ENCODE data around the gene ABCA2. TPM values are rescaled to one million over a fixed set of nuclear protein-coding genes. Genes with fewer than 3 reads are reported as not detected.
A peak's percentile ranks its signal among the peaks of the same experiment; 100 is the strongest.

ABCA2 gene
- total RNA-seq, 1 donor from 2014 or later, result 2.7 TPM

DNA sequence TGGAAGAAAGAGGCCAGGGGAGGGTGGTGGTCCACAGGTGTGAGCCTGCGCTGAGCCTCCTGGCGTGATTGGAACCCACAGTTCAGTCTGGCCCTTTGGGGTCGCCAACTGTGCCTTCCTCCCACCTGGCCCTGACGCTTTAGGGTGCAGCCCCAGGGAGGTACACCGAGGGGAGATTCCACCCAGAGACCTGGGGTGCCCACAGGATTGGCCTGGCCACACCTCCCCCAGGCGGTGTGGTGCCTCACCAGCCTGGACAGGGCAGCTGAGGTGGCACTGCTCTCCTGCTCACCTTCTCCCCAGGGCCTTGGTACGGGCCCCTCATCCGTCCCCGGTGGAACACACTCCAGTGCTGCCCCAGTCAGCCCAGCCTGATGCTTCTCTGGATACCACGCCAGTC, 30.7 kb downstream of the ABCA2 start:
- H3K9ac ChIP-seq, result no peak overlapping the region

DNA sequence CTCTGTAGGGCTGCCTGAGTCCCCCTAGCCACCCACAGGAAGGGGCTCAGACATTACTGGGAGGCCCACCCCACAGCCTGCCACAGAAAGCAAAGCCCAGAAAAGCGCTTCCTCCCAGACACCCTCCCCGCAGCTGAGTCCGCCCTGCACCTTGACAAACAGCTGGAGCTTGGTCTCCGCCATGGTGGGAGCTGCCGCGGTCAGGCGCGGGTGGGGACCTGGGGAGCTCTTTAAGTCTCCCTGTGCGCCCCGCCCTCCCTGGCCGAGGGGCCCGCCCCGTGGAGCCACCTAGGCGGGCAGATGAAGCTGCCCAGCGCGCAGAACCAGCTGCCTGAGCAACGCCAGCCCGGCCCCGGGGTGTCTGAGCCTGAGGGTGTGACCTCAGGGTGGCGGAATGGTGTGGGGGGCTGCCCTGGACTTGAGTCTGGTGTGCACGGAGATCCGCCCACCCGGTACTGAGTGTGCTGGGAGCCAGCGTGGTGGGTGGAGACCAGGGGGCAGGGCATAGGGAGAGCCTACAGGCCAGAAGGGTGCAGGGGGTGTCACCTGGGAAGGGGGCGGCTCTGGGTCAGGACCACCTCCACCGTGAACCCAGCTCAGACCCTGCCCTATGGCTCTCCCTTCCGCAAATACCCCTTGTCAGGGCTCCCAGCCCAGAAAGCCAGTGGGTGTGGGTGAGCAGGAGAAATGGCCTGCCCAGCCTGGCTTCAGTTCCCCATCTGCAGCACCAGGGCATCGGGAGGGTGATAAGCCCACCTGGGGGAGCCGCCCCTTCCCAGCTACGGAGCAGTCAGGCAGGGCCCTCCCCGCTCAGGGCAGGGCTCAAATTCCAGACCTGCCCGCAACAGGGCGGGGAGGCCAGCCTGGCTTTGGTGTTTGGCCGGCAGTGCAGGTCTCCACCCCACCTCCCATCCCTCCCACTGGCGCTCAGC, 31.4 kb downstream of the ABCA2 start, which contains the start of gene CLIC3:
Gene CLIC3, minus strand, starts transcription at position 208 of the 932 bp plus-strand sequence. Its CDS starts 25 bp downstream, at position 183.
- Mint-ChIP-seq H3K27me3 (ENCODE audit: insufficient read depth, low read depth) (peaks cover 16% of the 10 kb centered on the region), H3K4me3 (no peak within 1 kb of the TSS), H3K36me3 (no peaks in the 10 kb centered on the region), H3K9me3 (no peaks in the 10 kb centered on the region), H3K27ac (no peak within 1 kb of the TSS), H3K4me1 (peaks cover 10% of the 10 kb centered on the region)
- peaks cover 4% of the 10 kb centered on the region for H3F3A ChIP-seq (ENCODE audit: low read depth)
- peak within 1 kb of the TSS; percentile 65 for H3K4me2 ChIP-seq
- peak; percentile 50 for DNase-seq (ENCODE audit: low spot score)
- H3K4me1 ChIP-seq, result peaks cover 11% of the 10 kb centered on the region
- H3K4me3 ChIP-seq, result no peak within 1 kb of the TSS
- H3K27me3 ChIP-seq, result peaks cover 14% of the 10 kb centered on the region
- no peaks in the 10 kb centered on the region for H3K36me3 ChIP-seq
- peak within 1 kb of the TSS; percentile 39 for H2AFZ ChIP-seq (replicated peaks)
- H3K9ac ChIP-seq, result no peak within 1 kb of the TSS
- H3K9me3 ChIP-seq (ENCODE audit: low read depth), result no peaks in the 10 kb centered on the region
- H3K27ac ChIP-seq, result no peak within 1 kb of the TSS
- H3K79me2 ChIP-seq (ENCODE audit: low read depth), result peaks cover 10% of the 10 kb centered on the region
- H4K20me1 ChIP-seq (ENCODE audit: low read depth), result peaks cover 8% of the 10 kb centered on the region
- TF ChIP-seq EZH2 (IDR thresholded peaks at IDR 0.05) (no peak), EZH2phosphoT487 (IDR thresholded peaks at IDR 0.05) (no peak)
- TF ChIP-seq, protein P1, sequence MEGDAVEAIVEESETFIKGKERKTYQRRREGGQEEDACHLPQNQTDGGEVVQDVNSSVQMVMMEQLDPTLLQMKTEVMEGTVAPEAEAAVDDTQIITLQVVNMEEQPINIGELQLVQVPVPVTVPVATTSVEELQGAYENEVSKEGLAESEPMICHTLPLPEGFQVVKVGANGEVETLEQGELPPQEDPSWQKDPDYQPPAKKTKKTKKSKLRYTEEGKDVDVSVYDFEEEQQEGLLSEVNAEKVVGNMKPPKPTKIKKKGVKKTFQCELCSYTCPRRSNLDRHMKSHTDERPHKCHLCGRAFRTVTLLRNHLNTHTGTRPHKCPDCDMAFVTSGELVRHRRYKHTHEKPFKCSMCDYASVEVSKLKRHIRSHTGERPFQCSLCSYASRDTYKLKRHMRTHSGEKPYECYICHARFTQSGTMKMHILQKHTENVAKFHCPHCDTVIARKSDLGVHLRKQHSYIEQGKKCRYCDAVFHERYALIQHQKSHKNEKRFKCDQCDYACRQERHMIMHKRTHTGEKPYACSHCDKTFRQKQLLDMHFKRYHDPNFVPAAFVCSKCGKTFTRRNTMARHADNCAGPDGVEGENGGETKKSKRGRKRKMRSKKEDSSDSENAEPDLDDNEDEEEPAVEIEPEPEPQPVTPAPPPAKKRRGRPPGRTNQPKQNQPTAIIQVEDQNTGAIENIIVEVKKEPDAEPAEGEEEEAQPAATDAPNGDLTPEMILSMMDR (IDR thresholded peaks at IDR 0.05), result no peak

More for the DNA sequence above, 30.7 kb downstream of the ABCA2 start:
- Histone ChIP-seq H2AFZ (replicated peaks) (peak overlapping the region; percentile 39), H3K4me2 (peak overlapping the region; percentile 65), H3K27ac (no peak overlapping the region), H3K9me3 (ENCODE audit: low read depth) (no peaks in the 10 kb centered on the region), H3K27me3 (peaks cover 12% of the 10 kb centered on the region), H3F3A (ENCODE audit: low read depth) (peaks cover 4% of the 10 kb centered on the region), H4K20me1 (ENCODE audit: low read depth) (peaks cover 8% of the 10 kb centered on the region), H3K36me3 (no peaks in the 10 kb centered on the region), H3K4me3 (no peak overlapping the region), H3K79me2 (ENCODE audit: low read depth) (peaks cover 10% of the 10 kb centered on the region), H3K4me1 (peaks cover 11% of the 10 kb centered on the region)
- no peak overlapping the region for H3K4me3 Mint-ChIP-seq
- peaks cover 10% of the 10 kb centered on the region for H3K4me1 Mint-ChIP-seq
- no peaks in the 10 kb centered on the region for H3K36me3 Mint-ChIP-seq
- no peak overlapping the region for H3K27ac Mint-ChIP-seq
- peaks cover 16% of the 10 kb centered on the region for H3K27me3 Mint-ChIP-seq (ENCODE audit: insufficient read depth, low read depth)
- DNase-seq (ENCODE audit: low spot score), result no peak
- H3K9me3 Mint-ChIP-seq, result no peaks in the 10 kb centered on the region
- TF ChIP-seq EZH2 (IDR thresholded peaks at IDR 0.05) (no peak), EZH2phosphoT487 (IDR thresholded peaks at IDR 0.05) (no peak)
- TF ChIP-seq, protein P1 (IDR thresholded peaks at IDR 0.05), result no peak

DNA sequence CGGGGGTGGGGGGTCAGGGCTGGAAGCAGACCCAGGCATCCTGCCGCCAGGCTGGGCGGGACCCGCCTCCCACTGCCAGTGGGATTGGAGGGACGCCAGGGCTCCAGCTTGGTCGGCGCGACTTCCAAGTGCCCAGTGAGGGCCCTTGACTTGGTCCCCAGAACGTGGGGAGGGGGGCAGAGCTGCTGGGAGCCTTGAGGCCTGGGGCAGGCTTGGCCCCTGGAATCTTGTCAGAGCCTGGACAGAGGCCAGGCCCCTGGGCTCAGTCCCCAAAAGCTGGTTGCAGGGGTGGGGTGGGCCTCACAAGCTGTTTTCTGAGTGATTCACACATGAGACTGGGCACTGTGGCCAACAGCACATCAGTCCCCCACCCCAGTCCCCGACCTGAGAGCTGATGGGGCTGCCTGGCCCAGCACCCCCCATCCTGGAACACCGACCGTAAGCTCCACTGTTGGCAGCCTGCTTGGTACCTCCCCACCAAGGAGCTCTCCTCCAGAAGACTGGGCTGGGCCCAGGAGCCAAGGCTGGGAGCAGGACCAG, 32.2 kb downstream of the ABCA2 start:
- Histone ChIP-seq H3K4me1 (peaks cover 11% of the 10 kb centered on the region), H4K20me1 (ENCODE audit: low read depth) (peaks cover 8% of the 10 kb centered on the region)
- TF ChIP-seq, protein P1 (IDR thresholded peaks at IDR 0.05), result no peak
- TF ChIP-seq EZH2 (IDR thresholded peaks at IDR 0.05), result no peak
- TF ChIP-seq EZH2phosphoT487 (IDR thresholded peaks at IDR 0.05), result no peak

More for the DNA sequence above, 32.2 kb downstream of the ABCA2 start:
- Mint-ChIP-seq H3K9me3 (no peaks in the 10 kb centered on the region), H3K27me3 (ENCODE audit: insufficient read depth, low read depth) (peaks cover 19% of the 10 kb centered on the region), H3K27ac (no peak overlapping the region), H3K4me3 (no peak overlapping the region), H3K4me1 (peaks cover 10% of the 10 kb centered on the region), H3K36me3 (no peaks in the 10 kb centered on the region)
- Histone ChIP-seq H3K4me3 (no peak overlapping the region), H3K27ac (no peak overlapping the region), H2AFZ (replicated peaks) (no peak overlapping the region), H3K79me2 (ENCODE audit: low read depth) (peaks cover 10% of the 10 kb centered on the region), H3K27me3 (peaks cover 21% of the 10 kb centered on the region), H3K4me2 (no peak overlapping the region), H3K36me3 (no peaks in the 10 kb centered on the region), H3K9ac (no peak overlapping the region), H3F3A (ENCODE audit: low read depth) (peaks cover 10% of the 10 kb centered on the region), H3K9me3 (ENCODE audit: low read depth) (no peaks in the 10 kb centered on the region)
- no peak for DNase-seq (ENCODE audit: low spot score)
